NCI-H1930 (cell line): ENCODE data around the gene SLC2A1.

ENCODE experiments used
- DNase-seq, 2 experiments: peaks; one replicate each; lab custom pipeline; 2025; lab: John Stamatoyannopoulos, UW

SLC2A1 gene

DNA sequence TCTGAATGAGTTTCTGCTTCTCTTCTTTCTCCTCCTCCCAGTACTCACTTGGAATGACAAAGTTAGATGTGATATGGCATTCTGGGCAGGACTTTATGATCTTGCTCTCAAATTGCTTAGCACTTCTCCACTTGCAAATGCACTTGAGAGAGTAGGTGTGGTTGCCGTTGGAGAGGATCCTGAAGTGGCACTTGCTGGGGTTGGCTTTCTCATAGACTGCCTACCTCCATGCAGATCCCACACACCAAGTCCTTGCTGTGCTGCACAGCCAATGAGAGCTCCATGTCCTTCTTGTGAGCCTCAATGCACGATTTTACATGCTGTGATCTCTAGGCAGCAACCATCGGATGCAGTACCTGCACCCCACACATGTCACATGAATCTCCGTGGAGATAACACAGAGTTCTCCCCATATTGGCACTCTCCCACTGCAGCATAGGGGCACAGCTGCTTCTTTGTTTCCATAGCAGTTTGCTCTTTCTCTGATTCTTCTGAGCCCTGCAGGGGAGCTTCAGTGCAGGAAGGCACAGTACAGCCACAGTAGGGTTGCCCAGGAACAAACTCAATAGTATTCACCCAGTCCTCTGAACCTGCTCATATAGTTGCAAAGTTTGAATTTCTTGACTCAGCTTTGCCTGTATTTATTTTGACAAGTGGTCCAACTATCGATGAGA lies 67.1 kb downstream of the SLC2A1 start:
- DNase-seq = no peak

DNA sequence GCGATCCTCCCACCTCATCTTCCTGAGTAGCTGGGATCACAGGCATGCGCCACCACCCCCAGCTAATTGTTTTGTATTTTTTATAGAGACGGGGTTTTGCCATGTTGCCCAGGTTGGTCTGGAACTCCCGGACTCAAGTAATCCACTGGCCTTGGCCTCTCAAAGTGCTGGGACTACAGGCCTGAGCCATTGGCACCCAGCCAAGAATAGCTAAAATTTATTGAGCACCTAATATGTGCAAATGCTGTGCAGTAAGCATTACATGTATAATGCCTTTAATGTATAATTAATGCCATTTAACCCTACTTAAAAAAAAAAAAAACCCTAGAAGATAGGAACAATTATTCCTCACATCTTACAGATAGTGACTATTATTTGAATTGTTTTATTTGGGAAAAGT lies 69.4 kb downstream of the SLC2A1 start:
- DNase-seq = no peak

DNA sequence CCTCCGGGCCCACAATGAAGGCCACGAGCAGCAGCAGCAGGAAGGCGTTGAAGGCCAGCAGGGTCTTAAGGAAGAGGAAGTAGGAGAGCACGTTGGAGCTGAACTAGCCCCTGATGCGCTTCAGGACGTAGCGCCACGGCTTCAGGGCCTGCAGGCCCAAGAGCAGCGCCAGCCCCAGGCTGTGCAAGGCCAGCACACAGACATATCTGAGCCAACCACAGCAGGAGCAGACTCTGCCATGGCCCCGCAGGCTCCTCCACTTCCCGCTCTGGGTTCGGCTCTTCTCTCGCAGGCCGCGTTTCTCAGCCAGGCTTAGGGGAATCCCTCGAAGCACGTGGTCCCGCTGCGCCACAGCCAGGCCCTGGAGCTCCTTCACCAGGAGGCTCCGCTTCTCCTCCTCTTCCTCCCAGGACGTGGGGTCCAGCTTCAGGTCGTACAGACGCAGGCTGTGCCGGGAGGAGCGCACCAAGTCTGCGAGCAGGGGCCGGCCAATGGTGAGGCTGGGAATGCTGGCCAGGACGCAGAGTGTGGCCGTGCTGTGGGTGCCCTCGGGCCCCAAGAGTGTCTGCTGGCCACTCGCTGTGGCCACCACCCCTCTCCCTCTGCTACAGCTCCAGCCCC lies 70.5 kb downstream of the SLC2A1 start:
- DNase-seq = no peak

GRCh38 chr1:42887366-42887765 lies 71.3 kb downstream of the SLC2A1 start:
- DNase-seq = no peak

DNA sequence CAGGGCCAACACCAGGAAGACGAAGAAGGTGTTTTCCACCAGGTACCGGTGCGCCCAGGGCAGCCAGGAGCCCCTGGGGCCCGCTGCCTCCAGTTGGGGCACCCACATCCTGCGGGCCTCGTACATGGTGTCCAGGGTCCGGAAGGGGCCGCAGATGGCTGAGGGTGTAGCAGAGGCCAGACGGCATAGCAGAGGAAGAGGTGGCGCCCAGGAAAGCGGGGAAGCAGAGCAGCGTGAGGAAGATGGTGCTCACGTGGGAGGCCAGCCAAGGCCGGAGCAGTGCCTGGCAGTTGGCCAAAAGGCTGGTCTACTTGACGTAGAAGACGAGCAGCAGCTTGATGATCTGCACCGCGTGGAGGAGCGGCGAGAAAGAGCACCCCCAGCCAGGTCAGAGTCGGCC lies 71.9 kb downstream of the SLC2A1 start:
- DNase-seq = no peak

- DNase-seq = no peak
Measured at GRCh38 chr1:42886046-42886739, 72.5 kb downstream of the SLC2A1 start.

DNA sequence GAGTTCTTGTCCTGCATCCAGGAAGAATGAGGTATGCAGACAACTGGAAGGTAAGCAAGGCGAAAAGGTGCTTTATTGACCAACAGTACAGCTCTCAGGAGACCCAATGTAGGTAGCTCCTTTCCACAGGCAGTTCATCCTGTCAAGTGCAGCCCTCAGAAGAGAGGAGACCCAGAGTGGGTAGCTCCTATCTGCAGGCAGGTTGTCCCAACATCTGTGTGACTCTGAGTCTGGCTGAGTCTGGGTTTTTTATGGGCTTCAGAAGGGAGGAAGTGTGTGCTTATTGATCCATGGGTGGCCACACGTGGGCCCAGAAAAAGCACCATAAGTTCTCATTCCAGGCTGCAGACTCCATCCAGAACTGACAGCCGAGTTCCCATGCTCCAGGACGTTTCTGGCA lies 78.3 kb downstream of the SLC2A1 start:
- DNase-seq = no peak

- no peak for DNase-seq
Measured at GRCh38 chr1:42877380-42877779, 81.3 kb downstream of the SLC2A1 start.

- peak in 1 of 2 experiments; percentile 8 for DNase-seq
Measured at GRCh38 chr1:42876009-42876408, 82.7 kb downstream of the SLC2A1 start.
